ENCODE results near the gene C9. TPM values are rescaled to one million over a fixed set of nuclear protein-coding genes. Genes with fewer than 3 reads are reported as not detected.
A peak's percentile ranks its signal among the peaks of the same experiment; 100 is the strongest.

The C9 gene
- polyA plus RNA-seq, 1 experiment, result not detected

GRCh38 chr5:39376293-39376714, 12.0 kb upstream of the C9 start:
- Histone ChIP-seq H3K27me3 (ENCODE audit: control insufficient read depth, insufficient read depth, low read length) (no peaks in the 10 kb centered on the region), H3K36me3 (ENCODE audit: control insufficient read depth, insufficient read depth, low read length) (peaks cover 25% of the 10 kb centered on the region), H3K4me3 (ENCODE audit: low read depth, low read length) (no peak overlapping the region)
- no peak for DNase-seq (ENCODE audit: low read depth)
- CTCF ChIA-PET, result interaction anchor here (0.6 to 6.6 kb wide), 26 partner anchors 9 to 1432 kb away, joined by 3 to 64 read pairs (median 4); partner anchors contain the start of gene DAB2
- TF ChIP-seq CTCF (IDR thresholded peaks at IDR 0.05; ENCODE audit: insufficient read depth, low read depth, low read length), result peak; percentile 66
- POLR2A ChIA-PET, result interaction anchor here (1.0 kb wide), 1 partner anchor 9 kb away, joined by 4 read pairs; no protein-coding TSS in a partner anchor

DNA sequence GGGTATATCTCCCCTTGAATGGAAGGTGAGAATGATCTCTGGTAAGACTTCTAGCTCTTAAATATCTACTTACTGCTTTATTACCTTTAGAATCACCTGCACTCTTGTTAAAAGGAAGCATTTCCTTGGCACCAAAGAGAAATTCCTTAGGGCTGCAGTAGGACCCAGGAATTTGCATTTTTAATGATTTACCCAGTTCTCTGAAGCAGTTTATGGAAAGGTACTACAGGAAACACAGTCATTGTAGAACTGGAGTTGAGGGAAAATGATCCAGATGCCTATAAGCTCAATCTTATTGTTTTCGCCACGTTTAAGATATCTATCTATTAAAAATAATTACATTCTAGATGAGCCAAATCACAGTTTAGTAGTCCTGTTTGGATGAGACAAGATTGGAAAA, 9.5 kb upstream of the C9 start:
- DNase-seq (ENCODE audit: low read depth), result no peak
- Histone ChIP-seq H3K36me3 (ENCODE audit: control insufficient read depth, insufficient read depth, low read length) (peaks cover 21% of the 10 kb centered on the region), H3K4me3 (ENCODE audit: low read depth, low read length) (no peak overlapping the region), H3K27me3 (ENCODE audit: control insufficient read depth, insufficient read depth, low read length) (no peaks in the 10 kb centered on the region)
- no peak for TF ChIP-seq CTCF (IDR thresholded peaks at IDR 0.05; ENCODE audit: insufficient read depth, low read depth, low read length)
- POLR2A ChIA-PET, result no interaction called here
- CTCF ChIA-PET, result interaction anchor here (0.6 to 3.0 kb wide), 2 partner anchors 174 to 1074 kb away, joined by 6 to 23 read pairs; no protein-coding TSS in a partner anchor

DNA sequence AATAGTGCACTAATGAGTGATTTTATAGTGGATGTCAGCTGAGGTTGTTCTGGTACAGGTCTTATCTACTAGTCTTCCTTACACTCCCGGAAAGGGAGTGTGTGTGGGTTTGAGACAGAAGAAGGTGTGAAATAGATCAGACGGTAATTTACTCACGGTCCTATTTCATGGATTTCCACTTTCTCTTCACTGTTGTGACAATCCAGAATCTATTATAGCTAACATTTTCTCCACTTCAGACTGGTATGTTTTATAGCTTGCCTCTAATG, 7.0 kb upstream of the C9 start:
- Histone ChIP-seq H3K36me3 (ENCODE audit: control insufficient read depth, insufficient read depth, low read length) (peaks cover 15% of the 10 kb centered on the region), H3K27me3 (ENCODE audit: control insufficient read depth, insufficient read depth, low read length) (no peaks in the 10 kb centered on the region), H3K4me3 (ENCODE audit: low read depth, low read length) (no peak overlapping the region)
- TF ChIP-seq CTCF (IDR thresholded peaks at IDR 0.05; ENCODE audit: insufficient read depth, low read depth, low read length), result no peak
- DNase-seq (ENCODE audit: low read depth), result no peak
- CTCF ChIA-PET, result interaction anchor here (0.9 to 3.0 kb wide), 4 partner anchors 154 to 1162 kb away, joined by 3 to 23 read pairs (median 4); no protein-coding TSS in a partner anchor
- POLR2A ChIA-PET, result no interaction called here

GRCh38 chr5:39370555-39371366, 6.5 kb upstream of the C9 start:
- Histone ChIP-seq H3K4me3 (ENCODE audit: low read depth, low read length) (no peak overlapping the region), H3K36me3 (ENCODE audit: control insufficient read depth, insufficient read depth, low read length) (peaks cover 15% of the 10 kb centered on the region), H3K27me3 (ENCODE audit: control insufficient read depth, insufficient read depth, low read length) (no peaks in the 10 kb centered on the region)
- CTCF ChIA-PET, result interaction anchor here (1.1 to 3.0 kb wide), 3 partner anchors 153 to 177 kb away, joined by 3 to 23 read pairs (median 4); no protein-coding TSS in a partner anchor
- TF ChIP-seq CTCF (IDR thresholded peaks at IDR 0.05; ENCODE audit: insufficient read depth, low read depth, low read length), result no peak
- DNase-seq (ENCODE audit: low read depth), result no peak
- POLR2A ChIA-PET, result no interaction called here

GRCh38 chr5:39369123-39369815, 5.0 kb upstream of the C9 start:
- no peaks in the 10 kb centered on the region for H3K27me3 ChIP-seq (ENCODE audit: control insufficient read depth, insufficient read depth, low read length)
- H3K36me3 ChIP-seq (ENCODE audit: control insufficient read depth, insufficient read depth, low read length), result peaks cover 15% of the 10 kb centered on the region
- no peak for TF ChIP-seq CTCF (IDR thresholded peaks at IDR 0.05; ENCODE audit: insufficient read depth, low read depth, low read length)
- ChIA-PET POLR2A (no interaction called here), CTCF (interaction anchor here (1.0 to 1.8 kb wide), 5 partner anchors 8 to 202 kb away, joined by 3 to 5 read pairs (median 4); no protein-coding TSS in a partner anchor)
- no peak overlapping the region for H3K4me3 ChIP-seq (ENCODE audit: low read depth, low read length)
- no peak for DNase-seq (ENCODE audit: low read depth)
